ENCODE measurements around the gene LRRFIP1.

DNA sequence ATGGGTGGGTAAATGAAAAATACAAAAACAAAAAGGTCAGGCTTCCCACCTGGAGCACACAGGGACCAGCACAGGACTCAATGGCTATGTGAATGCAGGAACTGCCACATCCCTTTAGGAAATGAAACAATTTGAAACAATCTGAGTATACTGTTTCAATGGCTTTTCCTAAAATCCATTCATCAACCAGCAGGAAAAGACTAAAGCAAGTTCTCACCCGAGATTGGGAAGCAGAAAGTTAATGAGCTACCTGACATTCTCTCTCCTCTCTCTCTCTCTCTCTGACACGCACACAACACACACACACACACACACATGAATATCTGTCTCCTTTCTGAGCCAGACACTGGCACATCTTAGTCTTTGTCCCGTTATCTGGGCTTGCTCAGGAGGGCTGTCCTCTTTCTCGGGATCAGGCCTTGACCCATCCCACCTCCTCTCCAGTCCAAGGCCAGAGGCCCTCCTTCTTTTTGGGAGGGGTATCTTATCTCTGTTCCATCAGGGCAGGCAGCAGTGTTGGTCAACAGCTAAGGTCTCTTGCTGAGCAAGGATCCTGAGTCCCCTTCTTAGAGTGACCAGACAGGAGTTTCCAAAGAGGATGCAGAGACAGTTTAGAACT is 11.6 kb upstream of the LRRFIP1 start:
- TF ChIP-seq, protein P1, sequence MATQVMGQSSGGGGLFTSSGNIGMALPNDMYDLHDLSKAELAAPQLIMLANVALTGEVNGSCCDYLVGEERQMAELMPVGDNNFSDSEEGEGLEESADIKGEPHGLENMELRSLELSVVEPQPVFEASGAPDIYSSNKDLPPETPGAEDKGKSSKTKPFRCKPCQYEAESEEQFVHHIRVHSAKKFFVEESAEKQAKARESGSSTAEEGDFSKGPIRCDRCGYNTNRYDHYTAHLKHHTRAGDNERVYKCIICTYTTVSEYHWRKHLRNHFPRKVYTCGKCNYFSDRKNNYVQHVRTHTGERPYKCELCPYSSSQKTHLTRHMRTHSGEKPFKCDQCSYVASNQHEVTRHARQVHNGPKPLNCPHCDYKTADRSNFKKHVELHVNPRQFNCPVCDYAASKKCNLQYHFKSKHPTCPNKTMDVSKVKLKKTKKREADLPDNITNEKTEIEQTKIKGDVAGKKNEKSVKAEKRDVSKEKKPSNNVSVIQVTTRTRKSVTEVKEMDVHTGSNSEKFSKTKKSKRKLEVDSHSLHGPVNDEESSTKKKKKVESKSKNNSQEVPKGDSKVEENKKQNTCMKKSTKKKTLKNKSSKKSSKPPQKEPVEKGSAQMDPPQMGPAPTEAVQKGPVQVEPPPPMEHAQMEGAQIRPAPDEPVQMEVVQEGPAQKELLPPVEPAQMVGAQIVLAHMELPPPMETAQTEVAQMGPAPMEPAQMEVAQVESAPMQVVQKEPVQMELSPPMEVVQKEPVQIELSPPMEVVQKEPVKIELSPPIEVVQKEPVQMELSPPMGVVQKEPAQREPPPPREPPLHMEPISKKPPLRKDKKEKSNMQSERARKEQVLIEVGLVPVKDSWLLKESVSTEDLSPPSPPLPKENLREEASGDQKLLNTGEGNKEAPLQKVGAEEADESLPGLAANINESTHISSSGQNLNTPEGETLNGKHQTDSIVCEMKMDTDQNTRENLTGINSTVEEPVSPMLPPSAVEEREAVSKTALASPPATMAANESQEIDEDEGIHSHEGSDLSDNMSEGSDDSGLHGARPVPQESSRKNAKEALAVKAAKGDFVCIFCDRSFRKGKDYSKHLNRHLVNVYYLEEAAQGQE (IDR thresholded peaks at IDR 0.05; ENCODE audit: low read depth), result no peak
- no peak for TF ChIP-seq MAX (IDR thresholded peaks at IDR 0.05)
- TF ChIP-seq EP300 (IDR thresholded peaks at IDR 0.05; ENCODE audit: borderline replicate concordance), result no peak
